IMR-90 (cell line): ENCODE measurements around the gene TIPIN. TPM values are rescaled to one million over a fixed set of nuclear protein-coding genes. Genes with fewer than 3 reads are reported as not detected.

ENCODE experiments used
- ATAC-seq: fragments of 200-7000 bp; cut with Tn5 transposase; 2 replicates; pipeline ENCODE4 v1.9.1; 2020; ENCODE audit warnings: low read depth, mild to moderate bottlenecking, moderate library complexity
- BruUV-seq: library from RNA; stranded (reverse); fragments of 400-500 nt; replicated peaks from 2 replicates; lab custom pipeline; 2021; lab: Mats Ljungman, UMichigan
- CTCF ChIA-PET: fragments of 300-600 bp; formaldehyde crosslinking; extraction: SDS; loops from one replicate; lab custom pipeline; 2021; ENCODE audit warnings: antibody characterized with exemption; lab: Yijun Ruan, JAX
- POLR2A ChIA-PET: fragments of 300-600 bp; sonication (Branson Sonifier 250); formaldehyde crosslinking; loops from one replicate; lab custom pipeline; 2022; ENCODE audit warnings: antibody characterized with exemption; ENCODE audit not compliant: unreplicated experiment; lab: Charles Lee
- DNase-seq: peaks from one replicate; pipeline ENCODE4 v3.0.0; 2013
- H2AFZ ChIP-seq: replicated peaks from 2 replicates; pipeline ENCODE3; 2013; ENCODE audit warnings: low read length, mild to moderate bottlenecking; ENCODE audit not compliant: poor library complexity
- H2AK5ac ChIP-seq: 2 replicates; pipeline ENCODE4 v1.6.1; 2013; ENCODE audit warnings: low read depth, low read length, inconsistent platforms
- H2AK9ac ChIP-seq: replicated peaks from 2 replicates; pipeline ENCODE3; 2013; ENCODE audit warnings: mild to moderate bottlenecking, low read depth, low read length, moderate library complexity; ENCODE audit not compliant: poor library complexity
- H2BK120ac ChIP-seq: 2 replicates; pipeline ENCODE4 v1.6.1; 2013; ENCODE audit warnings: low read depth, low read length, inconsistent platforms
- H2BK15ac ChIP-seq: 3 replicates; pipeline ENCODE4 v1.6.1; 2013; ENCODE audit warnings: low read depth, low read length, inconsistent platforms
- H2BK20ac ChIP-seq: 2 replicates; pipeline ENCODE4 v1.6.1; 2013; ENCODE audit warnings: low read depth, mild to moderate bottlenecking, inconsistent platforms, low read length, moderate library complexity
- H2BK5ac ChIP-seq: 2 replicates; pipeline ENCODE4 v1.6.1; 2013; ENCODE audit warnings: mild to moderate bottlenecking, low read depth, low read length, inconsistent platforms; ENCODE audit not compliant: poor library complexity, severe bottlenecking
- H3K14ac ChIP-seq: replicated peaks from 2 replicates; pipeline ENCODE4 v1.6.1; 2013; ENCODE audit warnings: low read depth, low read length, inconsistent platforms
- H3K18ac ChIP-seq: 2 replicates; pipeline ENCODE4 v1.6.1; 2013; ENCODE audit warnings: low read depth, low read length, control low read depth
- H3K23ac ChIP-seq: 2 replicates; pipeline ENCODE4 v1.6.1; 2013; ENCODE audit warnings: low read depth, low read length, inconsistent platforms
- H3K27ac ChIP-seq: 2 replicates; pipeline ENCODE4 v1.5.1; 2013; ENCODE audit warnings: mild to moderate bottlenecking, control low read depth, low read length; ENCODE audit not compliant: insufficient read depth
- H3K27me3 ChIP-seq: 2 replicates; pipeline ENCODE4 v1.6.1; 2013; ENCODE audit warnings: low read length; ENCODE audit not compliant: control insufficient read depth, insufficient read depth
- H3K36me3 ChIP-seq: 2 replicates; pipeline ENCODE4 v1.6.1; 2013; ENCODE audit warnings: low read length, mixed read lengths; ENCODE audit not compliant: control insufficient read depth, insufficient read depth
- H3K4ac ChIP-seq: 2 replicates; pipeline ENCODE4 v1.6.1; 2013; ENCODE audit warnings: low read depth, low read length, inconsistent platforms
- H3K4me1 ChIP-seq: 2 replicates; pipeline ENCODE4 v1.6.1; 2013; ENCODE audit warnings: low read length, mixed read lengths; ENCODE audit not compliant: control insufficient read depth, insufficient read depth
- H3K4me2 ChIP-seq: 2 replicates; pipeline ENCODE4 v1.6.1; 2013; ENCODE audit warnings: low read depth, mild to moderate bottlenecking, control low read depth, low read length, moderate library complexity
- H3K4me3 ChIP-seq: 2 replicates; pipeline ENCODE4 v1.5.1; 2013; ENCODE audit warnings: low read depth, mild to moderate bottlenecking, control low read depth, low read length, moderate library complexity; ENCODE audit not compliant: insufficient read depth
- H3K56ac ChIP-seq: 2 replicates; pipeline ENCODE4 v1.6.1; 2013; ENCODE audit warnings: low read length, inconsistent platforms; ENCODE audit not compliant: insufficient read depth; ENCODE audit errors: extremely low read depth
- H3K79me1 ChIP-seq, 2 experiments: 2 replicates each; pipeline ENCODE4 v1.6.1; 2013; ENCODE audit warnings: low read length in 2 of 2, inconsistent platforms in 1 of 2, low read depth in 1 of 2
- H3K9ac ChIP-seq: 2 replicates; pipeline ENCODE4 v1.6.1; 2013; ENCODE audit warnings: low read depth, low read length, control low read depth
- H3K9me1 ChIP-seq: 2 replicates; pipeline ENCODE4 v1.6.1; 2013; ENCODE audit warnings: low read length, inconsistent platforms; ENCODE audit not compliant: insufficient read depth
- H3K9me3 ChIP-seq: 2 replicates; pipeline ENCODE4 v1.6.1; 2013; ENCODE audit warnings: low read length; ENCODE audit not compliant: control insufficient read depth, insufficient read depth
- H4K20me1 ChIP-seq: 2 replicates; pipeline ENCODE4 v1.6.1; 2013; ENCODE audit warnings: low read length, inconsistent platforms; ENCODE audit not compliant: insufficient read depth
- H4K5ac ChIP-seq: 2 replicates; pipeline ENCODE4 v1.6.1; 2013; ENCODE audit warnings: mild to moderate bottlenecking, low read depth, low read length, control low read depth
- H4K8ac ChIP-seq, 2 experiments: 2 replicates each; pipeline ENCODE4 v1.6.1; 2013; ENCODE audit warnings: low read depth in 2 of 2, low read length in 2 of 2, control low read depth in 1 of 2, inconsistent platforms in 1 of 2
- H4K91ac ChIP-seq: 2 replicates; pipeline ENCODE4 v1.6.1; 2013; ENCODE audit warnings: low read depth, low read length, inconsistent platforms; ENCODE audit not compliant: insufficient read depth
- BHLHE40 ChIP-seq: fragments of 150-350 bp; IDR thresholded peaks from 2 replicates; pipeline ENCODE4 v1.6.1; 2016; ENCODE audit warnings: mild to moderate bottlenecking, low read depth, low read length
- CEBPB ChIP-seq: IDR thresholded peaks from 2 replicates; pipeline ENCODE4 v1.6.1; 2012; ENCODE audit warnings: low read depth, low read length, improper control_type of control experiment
- CHD1 ChIP-seq: IDR thresholded peaks from 2 replicates; pipeline ENCODE4 v1.6.1; 2012; ENCODE audit warnings: low read depth, low read length, improper control_type of control experiment
- CTCF ChIP-seq: conservative IDR thresholded peaks from 2 replicates; pipeline ENCODE4 v1.5.1; 2012; ENCODE audit warnings: mild to moderate bottlenecking, low read depth, low read length, improper control_type of control experiment
- ELK1 ChIP-seq: fragments of 150-350 bp; IDR thresholded peaks from 2 replicates; pipeline ENCODE4 v1.6.1; 2016; ENCODE audit warnings: low read depth, mild to moderate bottlenecking, low read length, moderate library complexity, borderline replicate concordance
- FOS ChIP-seq: fragments of 150-350 bp; IDR thresholded peaks from 2 replicates; pipeline ENCODE4 v1.6.1; 2016; ENCODE audit warnings: low read depth, low read length
- MAFK ChIP-seq: IDR thresholded peaks from 2 replicates; pipeline ENCODE4 v1.6.1; 2012; ENCODE audit warnings: low read depth, low read length, improper control_type of control experiment
- MAZ ChIP-seq: IDR thresholded peaks from 2 replicates; pipeline ENCODE4 v1.6.1; 2012; ENCODE audit warnings: low read depth, mild to moderate bottlenecking, low read length, improper control_type of control experiment, moderate library complexity, borderline replicate concordance
- MXI1 ChIP-seq: IDR thresholded peaks from 2 replicates; pipeline ENCODE4 v1.6.1; 2012; ENCODE audit warnings: low read depth, mild to moderate bottlenecking, low read length, moderate library complexity, borderline replicate concordance
- NFE2L2 ChIP-seq: fragments of 150-350 bp; IDR thresholded peaks from 2 replicates; pipeline ENCODE4 v1.6.1; 2016; ENCODE audit warnings: low read depth, mild to moderate bottlenecking, low read length
- POLR2A ChIP-seq: IDR thresholded peaks from 2 replicates; pipeline ENCODE4 v1.6.1; 2012; ENCODE audit warnings: mild to moderate bottlenecking, low read depth, low read length
- RAD21 ChIP-seq: IDR thresholded peaks from 2 replicates; pipeline ENCODE4 v1.6.1; 2012; ENCODE audit warnings: low read length, improper control_type of control experiment
- RCOR1 ChIP-seq: IDR thresholded peaks from 2 replicates; pipeline ENCODE4 v1.6.1; 2012; ENCODE audit warnings: mild to moderate bottlenecking, low read length, improper control_type of control experiment; ENCODE audit not compliant: insufficient replicate concordance
- RFX5 ChIP-seq: IDR thresholded peaks from 2 replicates; pipeline ENCODE4 v1.8.0; 2012; ENCODE audit warnings: low read depth, mild to moderate bottlenecking, low read length, moderate library complexity
- SMC3 ChIP-seq: fragments of 150-350 bp; IDR thresholded peaks from 2 replicates; pipeline ENCODE4 v1.6.1; 2016; ENCODE audit warnings: low read depth, mild to moderate bottlenecking, antibody characterized with exemption, low read length, moderate library complexity
- WGBS, 2 experiments: methylation state at CpG; one replicate each; pipeline versions ENCODE4 v1.1.5 to v1.1.7; 2013; ENCODE audit warnings: missing lambda C conversion rate in 2 of 2; ENCODE audit not compliant: insufficient read length in 1 of 2; ENCODE audit errors: extremely low coverage in 2 of 2; 5-methylcytosine and 5-hydroxymethylcytosine counted together
- dilution Hi-C: fragments of 300-500 bp; cut with HindIII; formaldehyde crosslinking; loops from one replicate; pipeline ENCODE4 v1.14.3; 2018; ENCODE audit warnings: low sequenced_read_pairs; ENCODE audit not compliant: unreplicated experiment
- in situ Hi-C: fragments of 300-500 bp; cut with MboI; formaldehyde crosslinking; loops from 3 replicates; pipeline ENCODE4 v1.14.3; 2019; ENCODE audit warnings: low sequenced_read_pairs, inconsistent platforms, mixed read lengths
- intact Hi-C: fragments of 100-400 bp; cut with micrococcal nuclease; formaldehyde crosslinking; loops from 2 replicates; pipeline ENCODE4 v1.10.0; 2022
- polyA plus RNA-seq, 3 experiments: library from polyadenylated mRNA; depleted of rRNA; stranded (reverse); fragments of >200 nt; gene quantifications; 2 replicates each; pipeline ENCODE4 v1.2.3, GENCODE V29; 2012; ENCODE audit warnings: low replicate concordance in 1 of 3
- total RNA-seq: library from RNA; depleted of rRNA; stranded (reverse); fragments of >200 nt; gene quantifications from 2 replicates; pipeline ENCODE4 v1.2.3, GENCODE V29; 2012
- TF ChIP-seq, protein P1 (sequence below): fragments of 150-350 bp; IDR thresholded peaks from 2 replicates; pipeline ENCODE4 v1.6.1; 2017; ENCODE audit warnings: mild to moderate bottlenecking, antibody characterized with exemption, low read length, low read depth

TIPIN gene
- total and polyA plus RNA-seq, 2 of the 4 experiments (the other 2 are of a cell fraction) = 6.3 to 7.3 TPM

DNA sequence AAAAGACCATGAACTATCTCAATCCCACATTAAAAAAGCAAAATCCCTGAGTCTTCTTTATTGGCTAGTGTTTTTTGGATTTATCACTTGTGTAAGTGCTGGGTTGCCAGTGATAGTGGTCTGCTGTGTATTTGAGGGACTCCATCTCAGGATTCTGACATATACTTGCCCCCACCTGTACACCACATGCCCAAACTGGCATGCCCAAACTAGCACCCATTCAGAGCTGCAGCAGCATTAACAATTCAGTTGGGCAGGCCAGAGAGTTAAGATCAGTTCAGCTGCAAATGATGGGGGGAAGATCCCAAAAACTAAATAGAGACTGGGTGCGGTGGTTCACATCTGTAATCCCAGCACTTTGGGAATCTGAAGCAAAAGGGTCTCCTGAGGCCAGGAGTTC lies 6.3 kb upstream of the TIPIN start:
- Histone ChIP-seq H3K4me3 (no peak overlapping the region), H3K9me1 (no peaks in the 10 kb centered on the region), H4K5ac (no peak overlapping the region), H2BK120ac (no peak overlapping the region), H4K8ac (no peak overlapping the region), H3K4me2 (no peak overlapping the region), H2BK5ac (no peak overlapping the region), H3K56ac (no peak overlapping the region), H3K23ac (no peak overlapping the region), H3K27me3 (no peaks in the 10 kb centered on the region), H2BK15ac (no peak overlapping the region), H3K36me3 (no peaks in the 10 kb centered on the region), H2AK9ac (no peak overlapping the region), H2BK20ac (no peak overlapping the region), H3K14ac (no peak overlapping the region), H4K20me1 (no peaks in the 10 kb centered on the region), H3K4me1 (no peaks in the 10 kb centered on the region), H2AFZ (no peak overlapping the region), H3K27ac (no peak overlapping the region), H3K9me3 (no peaks in the 10 kb centered on the region), H3K9ac (no peak overlapping the region), H3K79me1 (no peaks in the 10 kb centered on the region), H4K91ac (no peak overlapping the region), H3K4ac (no peak overlapping the region), H3K18ac (no peak overlapping the region), H2AK5ac (no peak overlapping the region)
- dilution Hi-C loops (no loop called here), intact Hi-C loops (no loop called here), in situ Hi-C loops (loop anchor here (25.0 kb wide), 1 partner anchor 500 kb away; no protein-coding TSS in a partner anchor)
- no peak for TF ChIP-seq ELK1
- TF ChIP-seq, protein P1, sequence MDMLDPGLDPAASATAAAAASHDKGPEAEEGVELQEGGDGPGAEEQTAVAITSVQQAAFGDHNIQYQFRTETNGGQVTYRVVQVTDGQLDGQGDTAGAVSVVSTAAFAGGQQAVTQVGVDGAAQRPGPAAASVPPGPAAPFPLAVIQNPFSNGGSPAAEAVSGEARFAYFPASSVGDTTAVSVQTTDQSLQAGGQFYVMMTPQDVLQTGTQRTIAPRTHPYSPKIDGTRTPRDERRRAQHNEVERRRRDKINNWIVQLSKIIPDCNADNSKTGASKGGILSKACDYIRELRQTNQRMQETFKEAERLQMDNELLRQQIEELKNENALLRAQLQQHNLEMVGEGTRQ = no peak
- no peak for TF ChIP-seq CEBPB
- no peak for TF ChIP-seq CTCF
- TF ChIP-seq FOS = no peak
- TF ChIP-seq MXI1 = no peak
- no peak for TF ChIP-seq RAD21
- no peak for TF ChIP-seq POLR2A
- no peak for TF ChIP-seq MAZ
- TF ChIP-seq BHLHE40 = no peak
- TF ChIP-seq CHD1 = no peak
- TF ChIP-seq SMC3 = no peak
- no peak for TF ChIP-seq NFE2L2
- no peak for TF ChIP-seq MAFK
- TF ChIP-seq RCOR1 = no peak
- TF ChIP-seq RFX5 = no peak
- DNase-seq (no peak), ATAC-seq (no peak)
- ChIA-PET CTCF (no interaction called here), POLR2A (no interaction called here)
- no TSS peak for BruUV-seq
- WGBS, 2 experiments = 100% methylated on average over 1 of the region's 1 CpG; no CpG with 5 or more reads in 1 of the 2 experiments
